ENCODE measurements around the gene TMEM165. TPM values are rescaled to one million over a fixed set of nuclear protein-coding genes. Genes with fewer than 3 reads are reported as not detected.

TMEM165 gene, protein sequence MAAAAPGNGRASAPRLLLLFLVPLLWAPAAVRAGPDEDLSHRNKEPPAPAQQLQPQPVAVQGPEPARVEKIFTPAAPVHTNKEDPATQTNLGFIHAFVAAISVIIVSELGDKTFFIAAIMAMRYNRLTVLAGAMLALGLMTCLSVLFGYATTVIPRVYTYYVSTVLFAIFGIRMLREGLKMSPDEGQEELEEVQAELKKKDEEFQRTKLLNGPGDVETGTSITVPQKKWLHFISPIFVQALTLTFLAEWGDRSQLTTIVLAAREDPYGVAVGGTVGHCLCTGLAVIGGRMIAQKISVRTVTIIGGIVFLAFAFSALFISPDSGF
- 100 to 1,000 TPM; 167 to 286 (median 236) TPM for total RNA-seq

DNA sequence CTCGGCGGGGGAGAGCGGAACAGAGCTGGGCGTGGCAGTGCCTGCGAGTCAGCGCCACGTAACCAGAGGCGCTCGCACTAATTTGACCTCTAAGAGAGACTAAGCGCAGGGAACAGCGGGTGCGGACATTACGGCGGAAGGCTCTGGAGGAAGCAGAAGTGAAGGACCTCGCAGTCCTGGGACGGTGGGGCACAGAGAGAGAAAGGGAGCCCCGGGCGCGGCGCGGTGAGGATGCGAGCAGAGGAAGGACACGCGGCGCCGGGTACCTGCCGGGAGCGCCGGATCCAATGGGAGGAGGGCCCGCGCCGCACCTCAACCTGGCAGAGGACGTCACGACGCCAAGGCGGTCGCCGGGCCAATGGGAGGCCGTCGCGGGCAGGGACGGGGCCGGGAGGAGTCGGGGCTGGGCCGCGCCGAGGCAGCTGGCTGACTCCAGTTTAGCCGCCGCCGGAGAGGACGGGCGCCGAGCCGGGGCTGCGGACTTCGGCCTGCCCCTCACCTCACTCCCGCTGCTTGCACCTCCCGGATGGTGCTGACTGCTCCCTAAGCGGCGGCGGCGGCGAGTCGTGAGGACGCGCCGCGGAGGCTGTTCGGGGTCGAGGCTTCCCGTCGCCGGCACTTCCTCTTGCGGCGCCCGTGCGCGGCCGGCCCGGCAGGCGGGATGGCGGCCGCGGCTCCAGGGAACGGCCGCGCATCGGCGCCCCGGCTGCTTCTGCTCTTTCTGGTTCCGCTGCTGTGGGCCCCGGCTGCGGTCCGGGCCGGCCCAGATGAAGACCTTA lies at the start of gene TMEM165:
Gene TMEM165 (plus strand): TSS at position 429 of the 779 bp plus-strand sequence. CDS start 233 bp downstream, at position 662.
- Histone ChIP-seq H3K9me3 (no peaks in the 10 kb centered on the region), H3K27ac (peak within 1 kb of the TSS; percentile 92 to 100 (median 99)), H3K27me3 (no peaks in the 10 kb centered on the region), H3K36me3 (no peaks in the 10 kb centered on the region), H3K4me1 (peaks cover 0 to 39% (median 24%) of the 10 kb centered on the region in 4 donors), H3K4me3 (peak within 1 kb of the TSS; percentile 81 to 99 (median 92))
- 1% methylated on average over 41 to 76 of the region's 95 CpGs for WGBS, 2 donors
- DNase-seq (ENCODE audit: low spot score in 2 of 2), result peak; percentile 79 to 80
- TF ChIP-seq EP300 (IDR thresholded peaks at IDR 0.05) (peak; percentile 13 to 88), POLR2A (IDR thresholded peaks at IDR 0.05) (peak; percentile 87 to 93)
- TF ChIP-seq, protein P1, sequence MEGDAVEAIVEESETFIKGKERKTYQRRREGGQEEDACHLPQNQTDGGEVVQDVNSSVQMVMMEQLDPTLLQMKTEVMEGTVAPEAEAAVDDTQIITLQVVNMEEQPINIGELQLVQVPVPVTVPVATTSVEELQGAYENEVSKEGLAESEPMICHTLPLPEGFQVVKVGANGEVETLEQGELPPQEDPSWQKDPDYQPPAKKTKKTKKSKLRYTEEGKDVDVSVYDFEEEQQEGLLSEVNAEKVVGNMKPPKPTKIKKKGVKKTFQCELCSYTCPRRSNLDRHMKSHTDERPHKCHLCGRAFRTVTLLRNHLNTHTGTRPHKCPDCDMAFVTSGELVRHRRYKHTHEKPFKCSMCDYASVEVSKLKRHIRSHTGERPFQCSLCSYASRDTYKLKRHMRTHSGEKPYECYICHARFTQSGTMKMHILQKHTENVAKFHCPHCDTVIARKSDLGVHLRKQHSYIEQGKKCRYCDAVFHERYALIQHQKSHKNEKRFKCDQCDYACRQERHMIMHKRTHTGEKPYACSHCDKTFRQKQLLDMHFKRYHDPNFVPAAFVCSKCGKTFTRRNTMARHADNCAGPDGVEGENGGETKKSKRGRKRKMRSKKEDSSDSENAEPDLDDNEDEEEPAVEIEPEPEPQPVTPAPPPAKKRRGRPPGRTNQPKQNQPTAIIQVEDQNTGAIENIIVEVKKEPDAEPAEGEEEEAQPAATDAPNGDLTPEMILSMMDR (IDR thresholded peaks at IDR 0.05), result peak in 2 of 5 experiments; percentile 16 to 25

DNA sequence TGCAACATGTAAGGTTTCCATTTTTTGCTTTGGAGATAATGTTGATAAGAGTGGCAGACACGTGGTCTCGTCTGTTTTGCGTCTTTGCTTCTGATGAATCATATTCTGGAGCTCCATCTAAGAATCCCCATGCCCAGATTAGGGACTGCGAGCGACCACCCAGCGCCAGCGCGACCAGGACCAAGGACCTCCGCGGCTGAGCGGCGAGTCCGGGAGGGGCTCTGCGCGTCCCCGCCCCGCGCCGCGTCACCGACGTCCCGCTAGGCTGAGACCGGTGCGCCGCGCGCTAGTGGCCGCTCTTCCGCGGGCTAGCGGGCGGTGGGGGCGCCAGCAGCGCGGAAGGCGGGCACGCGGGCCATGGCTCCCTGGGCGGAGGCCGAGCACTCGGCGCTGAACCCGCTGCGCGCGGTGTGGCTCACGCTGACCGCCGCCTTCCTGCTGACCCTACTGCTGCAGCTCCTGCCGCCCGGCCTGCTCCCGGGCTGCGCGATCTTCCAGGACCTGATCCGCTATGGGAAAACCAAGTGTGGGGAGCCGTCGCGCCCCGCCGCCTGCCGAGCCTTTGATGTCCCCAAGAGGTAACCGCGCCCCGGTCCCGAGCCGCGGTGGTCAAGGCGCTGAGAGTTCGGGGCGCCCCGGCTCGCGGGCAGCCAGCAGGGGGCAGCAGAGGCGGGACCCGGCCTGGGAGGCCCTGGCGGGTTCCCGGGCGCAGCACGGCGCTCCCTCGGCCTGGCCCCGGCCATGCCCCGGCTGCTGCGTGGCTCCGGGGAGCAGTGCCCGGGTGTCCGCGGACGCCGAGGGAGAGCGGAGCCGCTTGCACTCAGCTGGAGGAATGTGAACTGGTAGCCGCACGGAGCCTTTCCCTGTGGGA lies 49.5 kb upstream of the TMEM165 start, which contains the start of gene SRD5A3:
Gene SRD5A3 (plus strand): TSS at position 263 of the 871 bp plus-strand sequence. CDS start 95 bp downstream, at position 358.
- H3K36me3 ChIP-seq, result no peaks in the 10 kb centered on the region
- H3K4me3 ChIP-seq, result peak within 1 kb of the TSS; percentile 70 to 89 (median 80)
- H3K27ac ChIP-seq, result peak within 1 kb of the TSS; percentile 96 to 99 (median 97)
- DNase-seq (ENCODE audit: low spot score in 2 of 2), result peak; percentile 70 to 74
- 0% methylated on average over 20 to 82 of the region's 95 CpGs for WGBS, 2 donors
- H3K9me3 ChIP-seq, result no peaks in the 10 kb centered on the region
- TF ChIP-seq POLR2A (IDR thresholded peaks at IDR 0.05), result peak in 1 of 2 donors; percentile 58
- TF ChIP-seq, protein P1 (IDR thresholded peaks at IDR 0.05), result peak; percentile 95 to 98 (median 96)
- peak in 1 of 2 donors; percentile 61 for TF ChIP-seq EP300 (IDR thresholded peaks at IDR 0.05)
- peaks cover 0 to 23% (median 12%) of the 10 kb centered on the region in 4 donors for H3K4me1 ChIP-seq
- no peaks in the 10 kb centered on the region for H3K27me3 ChIP-seq

DNA sequence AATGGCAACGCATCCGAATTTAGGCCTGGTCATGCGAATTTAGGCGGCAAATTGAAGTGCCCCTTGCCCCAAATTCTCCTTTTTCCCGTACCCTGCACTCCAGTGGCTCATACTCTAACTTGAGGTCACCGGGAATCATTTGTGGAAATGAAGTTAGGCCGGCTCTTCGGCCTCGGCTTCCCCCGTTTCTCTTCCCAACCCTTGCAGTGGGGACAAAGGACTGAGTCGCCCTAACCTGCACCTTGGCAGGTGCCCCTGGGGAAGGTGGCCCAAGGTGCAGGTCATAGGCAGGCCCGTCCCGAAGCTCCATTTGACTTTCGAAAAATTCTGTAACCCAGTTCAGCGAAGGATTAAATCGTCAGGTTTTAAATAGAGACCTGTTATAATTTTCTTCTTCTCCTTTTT lies 48.9 kb upstream of the TMEM165 start:
- H3K27me3 ChIP-seq, result no peaks in the 10 kb centered on the region
- H3K4me3 ChIP-seq, result peak overlapping the region; percentile 70 to 89 (median 80)
- TF ChIP-seq, protein P1 (IDR thresholded peaks at IDR 0.05), result no peak
- TF ChIP-seq POLR2A (IDR thresholded peaks at IDR 0.05), result no peak
- no peak for TF ChIP-seq EP300 (IDR thresholded peaks at IDR 0.05)
- H3K9me3 ChIP-seq, result no peaks in the 10 kb centered on the region
- H3K36me3 ChIP-seq, result no peaks in the 10 kb centered on the region
- H3K4me1 ChIP-seq, result peaks cover 0 to 23% (median 12%) of the 10 kb centered on the region in 4 donors
- DNase-seq (ENCODE audit: low spot score in 2 of 2), result no peak
- 31 to 42% methylated on average over 14 to 16 of the region's 16 CpGs for WGBS, 2 donors
- H3K27ac ChIP-seq, result peak overlapping the region; percentile 96 to 99 (median 97)

DNA sequence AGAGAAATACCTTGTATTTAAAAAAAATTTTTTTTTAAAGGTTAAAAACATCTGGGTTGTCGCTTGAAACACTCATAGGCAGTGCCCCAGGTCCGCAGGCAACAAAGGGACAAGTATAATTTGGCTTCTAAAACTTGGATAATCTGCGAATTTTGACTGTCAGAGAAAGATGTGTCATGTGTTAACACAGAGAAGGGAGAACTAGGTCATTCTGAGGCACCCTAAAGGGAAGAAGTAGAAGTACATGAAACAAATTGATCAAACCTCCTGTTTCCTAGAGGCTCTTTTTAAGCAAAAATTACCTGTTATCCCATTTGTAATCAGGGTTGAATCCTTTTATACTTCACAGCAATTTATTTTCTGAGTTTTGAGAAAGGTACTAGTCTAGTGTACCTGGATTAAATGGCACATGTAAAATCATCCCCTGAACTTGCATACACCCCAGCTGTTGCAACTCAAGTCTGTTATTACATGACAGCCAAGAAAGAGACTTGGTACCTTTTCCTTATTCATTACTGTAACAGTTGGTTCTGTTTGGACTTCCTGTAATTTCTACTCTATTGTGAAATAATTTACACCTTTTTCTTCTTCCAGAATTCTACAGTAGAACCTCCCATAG lies 48.0 kb upstream of the TMEM165 start:
- WGBS, 2 donors, result 91 to 95% methylated on average over 3 of the region's 3 CpGs
- peaks cover 0 to 3% (median 0%) of the 10 kb centered on the region in 3 donors for H3K36me3 ChIP-seq
- H3K27me3 ChIP-seq, result no peaks in the 10 kb centered on the region
- no peaks in the 10 kb centered on the region for H3K9me3 ChIP-seq
- TF ChIP-seq POLR2A (IDR thresholded peaks at IDR 0.05) (no peak), EP300 (IDR thresholded peaks at IDR 0.05) (no peak)
- TF ChIP-seq, protein P1 (IDR thresholded peaks at IDR 0.05), result no peak
- peaks cover 0 to 23% (median 12%) of the 10 kb centered on the region in 4 donors for H3K4me1 ChIP-seq
- H3K4me3 ChIP-seq, result no peak overlapping the region
- DNase-seq (ENCODE audit: low spot score in 2 of 2), result no peak
- peak overlapping the region in 3 of 4 donors; percentile 96 to 99 (median 96) for H3K27ac ChIP-seq

Data from tibial nerve (tissue), 4 donors.